GM06990 (cell line): ENCODE data around the gene SMAD6.

ENCODE experiments used
- DNase-seq: peaks from one replicate; pipeline ENCODE4 v3.0.0-alpha.2; 2011; ENCODE audit not compliant: insufficient read length; ENCODE audit errors: extremely low read depth
- H3K27me3 ChIP-seq: replicated peaks from 2 replicates; pipeline ENCODE4 v1.6.0; 2011; ENCODE audit warnings: low read length; ENCODE audit not compliant: control insufficient read depth, insufficient read depth
- H3K36me3 ChIP-seq: 2 replicates; pipeline ENCODE4 v1.5.1; 2011; ENCODE audit warnings: low read length; ENCODE audit not compliant: control insufficient read depth, insufficient read depth
- H3K4me3 ChIP-seq: replicated peaks from 2 replicates; pipeline ENCODE4 v1.5.1; 2011; ENCODE audit warnings: low read depth, mild to moderate bottlenecking, control low read depth, low read length
- CTCF ChIP-seq: IDR thresholded peaks from 2 replicates; pipeline ENCODE4 v1.5.1; 2011; ENCODE audit warnings: low read length, control low read depth, mild to moderate bottlenecking, inconsistent platforms; ENCODE audit not compliant: insufficient read depth, poor library complexity, severe bottlenecking

Gene SMAD6

GRCh38 chr15:66779331-66780009, 77.4 kb downstream of the SMAD6 start:
- peaks cover 1% of the 10 kb centered on the region for H3K27me3 ChIP-seq
- H3K36me3 ChIP-seq = no peaks in the 10 kb centered on the region
- H3K4me3 ChIP-seq = no peak overlapping the region
- no peak for TF ChIP-seq CTCF
- no peak for DNase-seq

GRCh38 chr15:66780172-66780972, 78.3 kb downstream of the SMAD6 start:
- Histone ChIP-seq H3K27me3 (peaks cover 1% of the 10 kb centered on the region), H3K4me3 (no peak overlapping the region), H3K36me3 (no peaks in the 10 kb centered on the region)
- no peak for DNase-seq
- TF ChIP-seq CTCF = no peak

- DNase-seq = no peak
- Histone ChIP-seq H3K36me3 (no peaks in the 10 kb centered on the region), H3K4me3 (no peak overlapping the region), H3K27me3 (peaks cover 1% of the 10 kb centered on the region)
- TF ChIP-seq CTCF = no peak
Observed at GRCh38 chr15:66780973-66781718, 79.1 kb downstream of the SMAD6 start.

- no peak for DNase-seq
- Histone ChIP-seq H3K27me3 (peaks cover 1% of the 10 kb centered on the region), H3K4me3 (no peak overlapping the region), H3K36me3 (no peaks in the 10 kb centered on the region)
- TF ChIP-seq CTCF = no peak
Observed at GRCh38 chr15:66782785-66783184, 80.7 kb downstream of the SMAD6 start.

- TF ChIP-seq CTCF = no peak
- Histone ChIP-seq H3K36me3 (no peaks in the 10 kb centered on the region), H3K27me3 (peaks cover 1% of the 10 kb centered on the region), H3K4me3 (no peak overlapping the region)
- DNase-seq = no peak
Observed at GRCh38 chr15:66783314-66783713, 81.3 kb downstream of the SMAD6 start.
